SK-N-SH treated with all-trans-retinoic acid at 6 μM for 48 hours (cell line): ENCODE results near the gene IL11RA.

Experiments used
- ATAC-seq: fragments of 200-7000 bp; cut with Tn5 transposase; 3 replicates; pipeline ENCODE4 v1.9.1; 2020; ENCODE audit warnings: mild to moderate bottlenecking, moderate library complexity
- ARNTL ChIP-seq: fragments of 450-650 bp; formaldehyde crosslinking; IDR thresholded peaks from 2 replicates; pipeline ENCODE4 v1.5.0; 2020; ENCODE audit warnings: low read depth, mild to moderate bottlenecking, moderate library complexity, borderline replicate concordance
- BACH2 ChIP-seq: fragments of 250-450 bp; sonication (Bioruptor Pico); IDR thresholded peaks from 2 replicates; pipeline ENCODE4 v1.9.0; 2021; ENCODE audit warnings: mild to moderate bottlenecking, borderline replicate concordance
- CSDC2 ChIP-seq: fragments of 250-450 bp; sonication (Bioruptor Pico); IDR thresholded peaks from 2 replicates; pipeline ENCODE4 v1.5.0; 2020; ENCODE audit warnings: mild to moderate bottlenecking, moderate library complexity
- ESRRG ChIP-seq: fragments of 250-450 bp; sonication (Bioruptor Pico); IDR thresholded peaks from 2 replicates; pipeline ENCODE4 v1.6.1; 2021; ENCODE audit warnings: mild to moderate bottlenecking
- GLIS3 ChIP-seq: fragments of 250-450 bp; sonication (Bioruptor Pico); IDR thresholded peaks from 2 replicates; pipeline ENCODE4 v1.5.0; 2020; ENCODE audit warnings: mild to moderate bottlenecking, moderate library complexity
- OSR1 ChIP-seq: fragments of 250-450 bp; sonication (Bioruptor Pico); IDR thresholded peaks from 2 replicates; pipeline ENCODE4 v1.8.0; 2022; ENCODE audit warnings: moderate library complexity, mild to moderate bottlenecking, inconsistent platforms
- PPARA ChIP-seq: fragments of 250-450 bp; sonication (Bioruptor Pico); IDR thresholded peaks from 2 replicates; pipeline ENCODE4 v1.5.0; 2020; ENCODE audit warnings: mild to moderate bottlenecking, borderline replicate concordance
- RARB ChIP-seq: fragments of 250-450 bp; sonication (Bioruptor Pico); IDR thresholded peaks from 2 replicates; pipeline ENCODE4 v1.8.0; 2021; ENCODE audit warnings: mild to moderate bottlenecking, moderate library complexity
- SNAI2 ChIP-seq: fragments of 250-450 bp; sonication (Bioruptor Pico); IDR thresholded peaks from 2 replicates; pipeline ENCODE4 v1.5.0; 2020; ENCODE audit warnings: mild to moderate bottlenecking, moderate library complexity
- TOX ChIP-seq: fragments of 250-450 bp; sonication (Bioruptor Pico); IDR thresholded peaks from 2 replicates; pipeline ENCODE4 v1.8.0; 2021; ENCODE audit warnings: mild to moderate bottlenecking, moderate library complexity, borderline replicate concordance
- ZC3H10 ChIP-seq: fragments of 250-450 bp; sonication (Bioruptor Pico); IDR thresholded peaks from 2 replicates; pipeline ENCODE4 v1.5.1; 2021; ENCODE audit warnings: mild to moderate bottlenecking, moderate library complexity
- ZFP3 ChIP-seq: fragments of 250-450 bp; sonication (Bioruptor Pico); IDR thresholded peaks from 2 replicates; pipeline ENCODE4 v1.5.0; 2020; ENCODE audit warnings: mild to moderate bottlenecking, moderate library complexity
- ZFP30 ChIP-seq: fragments of 450-650 bp; formaldehyde crosslinking; IDR thresholded peaks from 2 replicates; pipeline ENCODE4 v1.5.0; 2022; ENCODE audit warnings: mild to moderate bottlenecking, moderate library complexity
- ZNF565 ChIP-seq: fragments of 450-650 bp; formaldehyde crosslinking; conservative IDR thresholded peaks from 2 replicates; pipeline ENCODE4 v1.5.0; 2020; ENCODE audit warnings: low read depth, mild to moderate bottlenecking, moderate library complexity
- ZNF70 ChIP-seq: fragments of 450-650 bp; formaldehyde crosslinking; IDR thresholded peaks from 2 replicates; pipeline ENCODE4 v1.5.0; 2020; ENCODE audit warnings: mild to moderate bottlenecking, moderate library complexity
- ZNF8 ChIP-seq: fragments of 450-650 bp; formaldehyde crosslinking; IDR thresholded peaks from 2 replicates; pipeline ENCODE4 v1.5.0; 2020; ENCODE audit warnings: mild to moderate bottlenecking, moderate library complexity
- TF ChIP-seq, protein P1 (sequence below): fragments of 250-450 bp; sonication (Bioruptor Pico); IDR thresholded peaks from 2 replicates; pipeline ENCODE4 v1.5.1; 2021; ENCODE audit warnings: mild to moderate bottlenecking, moderate library complexity
- TF ChIP-seq, protein P2 (sequence below): fragments of 250-450 bp; sonication (Bioruptor Pico); IDR thresholded peaks from 2 replicates; pipeline ENCODE4 v1.8.0; 2021; ENCODE audit warnings: low read depth, mild to moderate bottlenecking, moderate library complexity, borderline replicate concordance
- TF ChIP-seq, protein P3 (sequence below): fragments of 250-450 bp; sonication (Bioruptor Pico); IDR thresholded peaks from 2 replicates; pipeline ENCODE4 v1.5.0; 2020; ENCODE audit warnings: mild to moderate bottlenecking, moderate library complexity
- TF ChIP-seq, protein P4 (sequence below): fragments of 250-450 bp; sonication (Bioruptor Pico); IDR thresholded peaks from 2 replicates; pipeline ENCODE4 v1.5.1; 2020; ENCODE audit warnings: low read depth, mild to moderate bottlenecking, moderate library complexity
- TF ChIP-seq, protein P5 (sequence below): fragments of 250-450 bp; sonication (Bioruptor Pico); IDR thresholded peaks from 2 replicates; pipeline ENCODE4 v1.8.0; 2020; ENCODE audit warnings: mild to moderate bottlenecking, moderate library complexity, borderline replicate concordance

IL11RA gene

DNA sequence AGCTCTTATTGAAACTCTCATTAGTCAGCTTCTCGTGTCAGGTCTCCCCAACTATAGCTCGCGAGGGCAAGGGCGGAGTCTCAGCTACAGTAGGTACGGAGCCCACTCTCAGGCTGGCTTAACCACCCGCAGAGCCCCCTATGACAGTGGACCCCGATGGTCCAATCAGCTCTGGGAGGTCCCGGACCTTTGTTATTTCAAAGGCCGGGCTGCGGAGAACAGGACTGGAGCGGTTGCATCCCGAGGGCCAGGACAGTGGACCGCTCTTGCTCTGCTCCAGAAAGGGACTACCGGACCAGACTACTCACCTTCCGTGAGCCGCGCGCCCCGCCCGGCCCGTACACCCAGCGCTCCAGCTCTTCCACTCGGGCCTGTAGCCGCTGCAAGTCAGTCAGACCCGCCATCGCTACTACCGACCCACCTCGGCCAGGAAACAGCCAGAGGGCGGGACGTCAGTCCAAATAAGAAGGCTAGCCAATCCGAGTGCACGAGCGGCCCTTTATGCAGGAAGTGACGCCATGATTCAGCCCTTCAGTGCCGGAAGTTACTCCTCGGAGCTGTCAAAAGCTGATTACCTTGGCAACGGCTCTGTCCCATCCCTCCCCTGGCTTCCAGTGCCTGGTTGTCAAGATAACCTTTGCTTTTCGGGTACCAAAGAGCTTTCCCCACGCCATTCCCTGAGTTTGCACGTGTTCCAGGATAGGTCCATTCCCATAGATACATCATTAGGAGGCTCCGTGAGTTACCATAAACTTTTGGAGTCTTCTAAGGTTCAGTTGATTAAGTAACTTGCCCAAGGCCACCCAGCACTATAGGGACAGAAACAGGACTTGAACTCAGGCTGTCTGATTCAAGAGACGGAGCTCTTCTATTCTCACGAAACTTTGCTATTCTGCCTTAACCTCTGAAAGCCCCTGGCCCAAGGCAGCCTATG, 31.7 kb upstream of the IL11RA start, which contains the start of gene DCTN3:
DCTN3 (minus strand) TSS at position 435 of the 934 bp plus-strand sequence; CDS start at position 404, 31 bp downstream.
- peak; percentile 100 for ATAC-seq
- TF ChIP-seq ZC3H10 (no peak), ZNF8 (no peak), PPARA (no peak), SNAI2 (CRISPR knock-in tag) (no peak), GLIS3 (CRISPR knock-in tag) (no peak), ZFP30 (no peak), ESRRG (CRISPR knock-in tag) (no peak), CSDC2 (CRISPR knock-in tag) (no peak), ZNF565 (CRISPR knock-in tag) (no peak)
- TF ChIP-seq, protein P1, sequence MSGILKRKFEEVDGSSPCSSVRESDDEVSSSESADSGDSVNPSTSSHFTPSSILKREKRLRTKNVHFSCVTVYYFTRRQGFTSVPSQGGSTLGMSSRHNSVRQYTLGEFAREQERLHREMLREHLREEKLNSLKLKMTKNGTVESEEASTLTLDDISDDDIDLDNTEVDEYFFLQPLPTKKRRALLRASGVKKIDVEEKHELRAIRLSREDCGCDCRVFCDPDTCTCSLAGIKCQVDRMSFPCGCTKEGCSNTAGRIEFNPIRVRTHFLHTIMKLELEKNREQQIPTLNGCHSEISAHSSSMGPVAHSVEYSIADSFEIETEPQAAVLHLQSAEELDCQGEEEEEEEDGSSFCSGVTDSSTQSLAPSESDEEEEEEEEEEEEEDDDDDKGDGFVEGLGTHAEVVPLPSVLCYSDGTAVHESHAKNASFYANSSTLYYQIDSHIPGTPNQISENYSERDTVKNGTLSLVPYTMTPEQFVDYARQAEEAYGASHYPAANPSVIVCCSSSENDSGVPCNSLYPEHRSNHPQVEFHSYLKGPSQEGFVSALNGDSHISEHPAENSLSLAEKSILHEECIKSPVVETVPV (CRISPR knock-in tag), result no peak
- TF ChIP-seq, protein P2, sequence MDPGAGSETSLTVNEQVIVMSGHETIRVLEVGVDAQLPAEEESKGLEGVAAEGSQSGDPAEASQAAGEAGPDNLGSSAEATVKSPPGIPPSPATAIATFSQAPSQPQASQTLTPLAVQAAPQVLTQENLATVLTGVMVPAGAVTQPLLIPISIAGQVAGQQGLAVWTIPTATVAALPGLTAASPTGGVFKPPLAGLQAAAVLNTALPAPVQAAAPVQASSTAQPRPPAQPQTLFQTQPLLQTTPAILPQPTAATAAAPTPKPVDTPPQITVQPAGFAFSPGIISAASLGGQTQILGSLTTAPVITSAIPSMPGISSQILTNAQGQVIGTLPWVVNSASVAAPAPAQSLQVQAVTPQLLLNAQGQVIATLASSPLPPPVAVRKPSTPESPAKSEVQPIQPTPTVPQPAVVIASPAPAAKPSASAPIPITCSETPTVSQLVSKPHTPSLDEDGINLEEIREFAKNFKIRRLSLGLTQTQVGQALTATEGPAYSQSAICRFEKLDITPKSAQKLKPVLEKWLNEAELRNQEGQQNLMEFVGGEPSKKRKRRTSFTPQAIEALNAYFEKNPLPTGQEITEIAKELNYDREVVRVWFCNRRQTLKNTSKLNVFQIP (CRISPR knock-in tag), result no peak

DNA sequence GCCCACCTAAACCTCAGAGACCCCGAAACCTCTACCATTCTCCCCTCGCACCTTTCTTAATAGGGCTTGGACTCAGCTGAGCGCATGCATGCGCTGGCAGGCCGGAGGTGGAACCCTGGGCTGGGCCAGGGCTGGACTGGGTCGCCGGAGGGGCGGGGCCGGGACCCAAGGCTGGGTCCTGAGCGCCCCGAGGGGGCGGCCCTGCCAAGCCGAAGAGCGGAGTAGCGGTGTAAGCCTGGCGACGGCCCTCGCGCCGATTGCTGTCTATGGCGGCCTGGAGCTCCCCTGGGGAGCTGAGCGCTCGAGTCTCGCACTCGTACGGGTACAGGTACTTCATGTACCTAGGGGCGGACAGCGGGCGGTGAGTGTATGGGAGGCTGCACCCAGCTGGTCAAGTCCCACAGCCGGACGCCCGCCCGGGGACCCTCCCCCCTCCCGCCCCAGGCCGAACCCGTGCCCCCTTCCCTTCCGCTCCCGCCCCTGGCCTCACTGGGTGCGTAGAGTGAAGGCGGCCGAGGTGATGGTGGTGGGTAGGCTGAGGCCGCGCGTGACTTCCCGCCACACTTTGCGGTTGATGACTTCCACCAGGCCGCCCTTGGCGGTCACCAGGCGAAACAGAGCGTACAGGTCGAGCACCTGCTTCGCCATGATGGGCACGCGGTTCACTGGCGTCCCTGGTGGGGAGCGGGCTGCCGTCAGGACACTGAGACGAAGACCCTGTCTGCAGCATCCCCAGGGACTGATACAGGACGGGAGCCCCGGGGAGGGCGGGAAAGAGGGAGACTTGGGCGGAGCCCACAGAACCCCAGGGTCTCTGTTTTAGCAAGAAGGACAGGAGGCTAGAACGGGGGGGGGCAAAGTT, 28.4 kb upstream of the IL11RA start:
- no peak for TF ChIP-seq ARNTL (CRISPR knock-in tag)
- TF ChIP-seq BACH2 (CRISPR knock-in tag), result no peak
- no peak for TF ChIP-seq ZNF565 (CRISPR knock-in tag)
- no peak for TF ChIP-seq TOX (CRISPR knock-in tag)
- TF ChIP-seq ZNF8, result no peak
- TF ChIP-seq, protein P2 (CRISPR knock-in tag), result no peak
- TF ChIP-seq, protein P3, sequence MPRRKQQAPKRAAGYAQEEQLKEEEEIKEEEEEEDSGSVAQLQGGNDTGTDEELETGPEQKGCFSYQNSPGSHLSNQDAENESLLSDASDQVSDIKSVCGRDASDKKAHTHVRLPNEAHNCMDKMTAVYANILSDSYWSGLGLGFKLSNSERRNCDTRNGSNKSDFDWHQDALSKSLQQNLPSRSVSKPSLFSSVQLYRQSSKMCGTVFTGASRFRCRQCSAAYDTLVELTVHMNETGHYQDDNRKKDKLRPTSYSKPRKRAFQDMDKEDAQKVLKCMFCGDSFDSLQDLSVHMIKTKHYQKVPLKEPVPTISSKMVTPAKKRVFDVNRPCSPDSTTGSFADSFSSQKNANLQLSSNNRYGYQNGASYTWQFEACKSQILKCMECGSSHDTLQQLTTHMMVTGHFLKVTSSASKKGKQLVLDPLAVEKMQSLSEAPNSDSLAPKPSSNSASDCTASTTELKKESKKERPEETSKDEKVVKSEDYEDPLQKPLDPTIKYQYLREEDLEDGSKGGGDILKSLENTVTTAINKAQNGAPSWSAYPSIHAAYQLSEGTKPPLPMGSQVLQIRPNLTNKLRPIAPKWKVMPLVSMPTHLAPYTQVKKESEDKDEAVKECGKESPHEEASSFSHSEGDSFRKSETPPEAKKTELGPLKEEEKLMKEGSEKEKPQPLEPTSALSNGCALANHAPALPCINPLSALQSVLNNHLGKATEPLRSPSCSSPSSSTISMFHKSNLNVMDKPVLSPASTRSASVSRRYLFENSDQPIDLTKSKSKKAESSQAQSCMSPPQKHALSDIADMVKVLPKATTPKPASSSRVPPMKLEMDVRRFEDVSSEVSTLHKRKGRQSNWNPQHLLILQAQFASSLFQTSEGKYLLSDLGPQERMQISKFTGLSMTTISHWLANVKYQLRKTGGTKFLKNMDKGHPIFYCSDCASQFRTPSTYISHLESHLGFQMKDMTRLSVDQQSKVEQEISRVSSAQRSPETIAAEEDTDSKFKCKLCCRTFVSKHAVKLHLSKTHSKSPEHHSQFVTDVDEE (CRISPR knock-in tag), result no peak
- TF ChIP-seq, protein P4, sequence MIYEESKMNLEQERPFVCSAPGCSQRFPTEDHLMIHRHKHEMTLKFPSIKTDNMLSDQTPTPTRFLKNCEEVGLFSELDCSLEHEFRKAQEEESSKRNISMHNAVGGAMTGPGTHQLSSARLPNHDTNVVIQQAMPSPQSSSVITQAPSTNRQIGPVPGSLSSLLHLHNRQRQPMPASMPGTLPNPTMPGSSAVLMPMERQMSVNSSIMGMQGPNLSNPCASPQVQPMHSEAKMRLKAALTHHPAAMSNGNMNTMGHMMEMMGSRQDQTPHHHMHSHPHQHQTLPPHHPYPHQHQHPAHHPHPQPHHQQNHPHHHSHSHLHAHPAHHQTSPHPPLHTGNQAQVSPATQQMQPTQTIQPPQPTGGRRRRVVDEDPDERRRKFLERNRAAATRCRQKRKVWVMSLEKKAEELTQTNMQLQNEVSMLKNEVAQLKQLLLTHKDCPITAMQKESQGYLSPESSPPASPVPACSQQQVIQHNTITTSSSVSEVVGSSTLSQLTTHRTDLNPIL, result no peak
- no peak for TF ChIP-seq ESRRG (CRISPR knock-in tag)
- TF ChIP-seq GLIS3 (CRISPR knock-in tag), result no peak
- no peak for TF ChIP-seq RARB (CRISPR knock-in tag)
- no peak for TF ChIP-seq ZFP3 (CRISPR knock-in tag)
- no peak for TF ChIP-seq ZC3H10
- TF ChIP-seq SNAI2 (CRISPR knock-in tag), result no peak
- no peak for TF ChIP-seq ZNF70 (CRISPR knock-in tag)
- TF ChIP-seq, protein P1 (CRISPR knock-in tag), result no peak
- TF ChIP-seq, protein P5, sequence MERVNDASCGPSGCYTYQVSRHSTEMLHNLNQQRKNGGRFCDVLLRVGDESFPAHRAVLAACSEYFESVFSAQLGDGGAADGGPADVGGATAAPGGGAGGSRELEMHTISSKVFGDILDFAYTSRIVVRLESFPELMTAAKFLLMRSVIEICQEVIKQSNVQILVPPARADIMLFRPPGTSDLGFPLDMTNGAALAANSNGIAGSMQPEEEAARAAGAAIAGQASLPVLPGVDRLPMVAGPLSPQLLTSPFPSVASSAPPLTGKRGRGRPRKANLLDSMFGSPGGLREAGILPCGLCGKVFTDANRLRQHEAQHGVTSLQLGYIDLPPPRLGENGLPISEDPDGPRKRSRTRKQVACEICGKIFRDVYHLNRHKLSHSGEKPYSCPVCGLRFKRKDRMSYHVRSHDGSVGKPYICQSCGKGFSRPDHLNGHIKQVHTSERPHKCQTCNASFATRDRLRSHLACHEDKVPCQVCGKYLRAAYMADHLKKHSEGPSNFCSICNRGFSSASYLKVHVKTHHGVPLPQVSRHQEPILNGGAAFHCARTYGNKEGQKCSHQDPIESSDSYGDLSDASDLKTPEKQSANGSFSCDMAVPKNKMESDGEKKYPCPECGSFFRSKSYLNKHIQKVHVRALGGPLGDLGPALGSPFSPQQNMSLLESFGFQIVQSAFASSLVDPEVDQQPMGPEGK (CRISPR knock-in tag), result no peak
- no peak for TF ChIP-seq PPARA
- no peak for TF ChIP-seq OSR1 (CRISPR knock-in tag)
- TF ChIP-seq ZFP30, result no peak
- no peak for ATAC-seq
